Measurements from ENCODE around the gene LRP6.
"Not testable (repeated sequence)": the region's sequence is repeated elsewhere in the genome, so short reads cannot be mapped to it uniquely, and the experiment has no call there.

The LRP6 gene

DNA sequence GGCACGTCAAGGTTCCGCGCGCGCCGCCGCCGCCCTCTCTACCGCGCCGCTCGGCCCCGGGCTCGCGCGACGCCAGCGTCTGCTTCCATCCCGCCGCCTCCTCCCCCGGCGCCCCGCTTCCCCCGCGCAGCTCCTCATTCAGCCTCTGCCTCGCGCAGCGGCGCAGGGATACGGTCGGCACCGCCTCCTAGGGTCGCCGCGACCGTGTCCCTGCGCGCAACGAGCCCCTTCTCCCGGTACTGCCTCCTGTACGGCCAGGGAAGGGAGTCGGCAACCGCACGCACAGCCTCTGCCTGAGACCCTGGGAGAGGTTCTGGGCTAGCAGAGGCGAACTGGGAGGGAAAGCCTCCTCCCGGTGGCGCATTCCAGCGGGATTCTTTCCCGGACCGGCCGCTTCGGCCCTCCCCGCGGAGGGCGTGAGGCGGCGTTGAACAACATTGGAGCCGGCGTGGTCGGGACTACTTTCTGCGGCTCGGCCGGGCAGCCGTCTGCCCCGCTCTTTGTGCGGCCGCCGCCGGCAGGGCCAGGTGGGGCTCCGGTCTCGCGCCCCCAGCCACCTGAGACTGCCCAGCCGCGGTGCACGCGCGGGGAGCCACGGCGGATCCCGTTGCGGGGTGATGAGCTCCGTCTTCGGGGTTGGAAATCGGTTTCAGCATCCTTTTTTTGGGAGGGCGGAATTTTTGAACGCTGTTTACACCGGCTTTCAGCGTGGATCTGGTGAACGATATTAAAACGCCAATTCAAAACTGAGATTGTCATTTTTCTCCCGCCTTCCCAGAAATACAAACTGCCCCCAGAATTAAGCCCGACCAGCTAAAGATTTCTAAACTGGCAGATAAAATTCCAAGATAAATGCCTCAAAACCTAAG, at the start of gene LRP6:
Gene LRP6 (minus strand): TSS at position 172 of the 869 bp plus-strand sequence. CDS start 309 bp downstream, outside the sequence.
- DNase-seq, result no peak

DNA sequence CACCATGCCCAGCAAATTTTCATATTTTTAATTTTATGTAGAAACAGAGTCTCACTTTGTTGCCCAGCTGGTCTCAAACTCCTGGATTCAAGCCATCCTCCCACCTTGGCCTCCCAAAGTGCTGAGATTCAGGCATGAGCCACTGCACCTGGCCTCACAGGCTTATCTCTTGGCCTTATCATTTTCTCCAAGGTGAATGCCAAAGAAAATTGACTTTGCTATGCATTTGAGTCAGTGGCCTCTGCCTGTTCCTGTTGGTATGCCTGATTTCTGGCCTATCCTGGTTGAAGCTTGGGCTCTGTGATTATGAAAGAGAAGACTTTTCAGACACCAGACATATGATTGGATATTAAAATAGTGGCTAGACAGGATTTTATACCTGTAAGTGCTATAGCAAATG, 49.0 kb upstream of the LRP6 start:
- DNase-seq, result no peak

DNA sequence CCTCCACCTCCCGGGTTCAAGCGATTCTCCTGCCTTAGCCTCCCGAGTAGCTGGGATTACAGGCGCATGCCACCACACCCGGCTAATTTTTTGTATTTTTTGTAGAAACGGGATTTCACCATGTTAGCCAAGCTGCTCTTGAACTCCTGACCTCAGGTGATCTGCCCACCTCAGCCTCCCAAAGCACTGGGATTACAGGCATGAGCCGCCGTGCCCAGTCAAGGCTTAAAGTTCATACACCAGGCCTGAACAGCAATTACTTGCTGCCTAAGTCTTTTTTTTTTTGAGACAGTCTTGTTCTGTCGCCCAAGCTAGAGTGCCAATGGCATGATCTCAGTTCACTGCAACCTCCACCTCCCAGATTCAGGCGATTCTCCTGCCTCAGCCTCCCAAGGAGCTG, 43.9 kb upstream of the LRP6 start:
- not testable (repeated sequence) for DNase-seq

DNA sequence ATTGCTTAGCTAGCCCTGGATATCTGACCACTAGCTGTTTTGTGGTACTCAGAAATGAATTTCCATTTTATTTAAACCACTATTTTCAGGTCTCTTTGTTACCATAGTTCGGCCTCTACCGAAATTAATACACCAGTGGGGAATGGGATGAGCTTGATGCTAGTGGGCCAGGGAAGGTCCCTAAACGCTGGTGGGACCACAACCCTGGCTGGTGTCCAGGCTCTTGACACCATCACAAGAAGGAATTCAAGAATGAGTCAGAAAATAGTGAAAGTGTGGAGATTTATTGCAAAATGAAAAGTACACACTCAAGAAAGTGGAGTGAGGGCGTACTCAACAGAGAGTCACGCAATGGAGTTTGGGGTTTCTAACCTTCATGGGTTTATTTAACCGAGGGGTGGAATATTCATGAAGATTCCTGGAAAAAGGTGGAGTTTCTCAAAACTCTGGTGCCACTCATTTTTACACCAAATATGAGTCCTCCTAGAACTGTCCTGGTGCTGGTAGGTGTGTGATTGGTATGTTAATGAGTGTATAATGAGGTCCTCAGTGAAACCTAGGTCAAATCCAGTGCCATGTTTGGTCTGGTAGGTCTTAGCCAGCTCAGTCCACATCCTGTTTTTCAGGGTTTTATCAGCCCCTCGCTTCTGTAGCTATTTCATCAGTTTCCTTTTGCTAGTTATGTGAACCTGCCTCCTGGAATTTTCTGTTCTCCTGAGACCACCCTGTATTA, 38.9 kb upstream of the LRP6 start:
- no peak for DNase-seq

DNA sequence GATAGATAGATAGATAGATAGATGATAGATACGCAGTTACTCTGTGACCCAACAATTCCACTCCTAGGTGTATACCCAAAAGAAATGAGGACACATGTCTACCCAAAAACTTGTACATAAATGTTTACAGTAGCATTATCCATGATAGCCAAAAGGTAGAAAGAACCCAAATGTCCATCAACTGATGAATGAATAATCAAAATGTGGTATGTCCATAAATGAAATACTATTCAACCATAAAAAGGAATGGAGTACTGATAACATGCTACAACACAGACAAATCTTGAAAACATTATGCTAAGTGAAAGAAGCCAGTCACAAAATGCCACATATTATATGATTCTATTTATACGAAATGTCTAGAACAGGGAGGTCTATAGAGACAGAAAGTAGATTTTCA, 36.1 kb upstream of the LRP6 start:
- no peak for DNase-seq

DNA sequence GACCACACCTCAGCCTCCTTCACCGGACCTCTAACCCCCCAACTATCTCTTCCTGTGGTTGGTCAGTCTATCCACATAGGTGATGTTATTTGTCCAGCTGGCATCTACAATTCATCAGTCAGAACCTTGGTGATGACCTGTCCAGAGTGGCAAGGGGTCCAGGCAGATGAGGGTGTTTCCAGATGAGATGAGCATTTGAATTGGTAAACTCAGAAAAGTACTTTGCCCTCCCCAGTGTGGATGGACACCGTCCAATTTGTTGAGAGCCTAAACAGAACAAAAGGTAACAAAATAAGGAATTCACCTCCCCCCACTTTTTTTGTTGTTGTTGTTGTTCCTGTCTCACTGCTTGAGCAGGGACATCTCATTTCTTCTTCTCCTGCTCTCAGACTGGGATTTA, 34.3 kb upstream of the LRP6 start:
- DNase-seq, result no peak

DNA sequence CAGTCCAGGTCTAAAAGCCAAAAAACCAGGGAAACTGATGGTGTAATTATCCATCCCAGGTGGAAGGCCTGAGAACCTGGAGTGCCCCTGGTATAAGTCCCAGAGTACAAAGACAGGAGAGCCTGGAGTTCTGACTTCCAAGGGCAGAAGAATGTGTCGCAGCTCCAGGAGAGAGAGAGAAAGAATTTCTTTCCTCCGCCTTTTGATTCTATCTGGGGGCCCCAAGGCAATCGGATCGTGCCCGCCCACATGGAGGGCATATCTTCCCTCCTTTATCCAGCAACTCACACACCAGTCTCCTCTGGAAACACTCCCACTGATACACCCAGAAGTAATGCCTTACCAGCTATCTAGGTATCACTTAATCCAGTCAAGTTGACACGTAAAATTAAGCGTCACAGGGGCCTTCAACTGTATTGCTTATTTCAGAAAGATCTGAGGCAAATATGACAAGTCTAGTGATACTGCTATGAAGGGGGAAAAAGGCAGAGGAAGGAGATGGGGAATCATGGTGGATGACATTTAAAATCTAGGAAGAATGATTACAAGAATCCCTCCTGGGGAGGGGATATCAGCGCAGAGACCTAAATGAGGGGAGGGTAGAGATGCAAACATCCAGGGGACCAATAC, 30.5 kb upstream of the LRP6 start:
- no peak for DNase-seq

DNA sequence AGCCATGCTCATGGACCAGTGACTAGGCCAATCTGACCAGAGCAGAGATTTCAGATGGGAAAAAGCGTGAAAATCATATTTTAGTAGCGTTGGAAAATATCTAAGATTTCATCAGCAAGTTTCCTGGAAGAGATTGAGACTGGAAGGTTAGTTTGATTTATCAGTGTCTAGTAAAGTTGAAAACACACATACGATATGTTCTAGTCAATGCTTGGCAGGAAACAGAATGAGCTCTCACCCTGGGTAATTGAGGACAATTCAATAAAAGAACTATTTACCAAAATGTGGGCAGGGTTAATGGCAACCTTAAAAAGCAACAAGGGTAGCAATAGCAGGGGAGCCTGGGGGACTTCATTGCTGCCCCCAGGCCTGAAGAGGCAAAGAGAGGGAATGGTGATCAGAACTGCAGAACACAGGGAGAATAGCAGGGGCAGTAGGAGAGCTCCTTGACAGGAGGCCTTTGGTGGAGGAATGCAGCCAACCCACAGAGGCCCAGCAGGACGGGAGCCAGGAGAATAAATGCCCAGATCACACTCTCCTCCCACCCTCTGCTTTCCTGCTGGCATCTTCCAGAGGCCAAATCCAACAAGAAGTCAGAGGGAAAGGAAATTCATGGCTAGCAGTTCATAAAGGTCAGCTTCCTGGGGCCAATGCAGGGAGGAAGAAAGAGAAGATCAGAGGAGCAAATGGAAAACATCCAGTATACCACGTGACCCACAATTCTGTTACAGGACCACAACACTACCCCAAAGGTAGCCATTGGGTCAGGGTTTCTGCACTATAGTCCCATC, 27.6 kb upstream of the LRP6 start:
- DNase-seq, result no peak

DNA sequence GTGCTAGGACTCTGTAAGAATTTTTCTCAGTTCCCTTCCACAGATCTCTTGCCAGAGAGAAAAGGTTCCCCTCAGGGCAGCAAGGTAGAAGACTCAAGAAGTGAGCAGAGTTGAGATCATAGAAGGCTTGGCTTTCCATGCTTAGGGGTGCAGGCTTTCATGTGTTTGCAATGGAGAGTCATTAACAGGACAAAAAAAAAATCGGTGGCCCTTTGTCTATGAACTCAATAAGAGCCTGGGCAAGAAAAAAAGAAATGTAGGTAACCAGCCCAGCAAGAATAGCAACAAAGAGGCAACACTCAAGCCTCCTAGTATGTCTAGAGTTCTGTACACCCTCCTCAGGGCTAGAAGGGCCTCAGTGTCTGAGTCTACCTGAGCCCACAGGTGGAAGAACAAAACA, 23.4 kb upstream of the LRP6 start:
- no peak for DNase-seq

DNA sequence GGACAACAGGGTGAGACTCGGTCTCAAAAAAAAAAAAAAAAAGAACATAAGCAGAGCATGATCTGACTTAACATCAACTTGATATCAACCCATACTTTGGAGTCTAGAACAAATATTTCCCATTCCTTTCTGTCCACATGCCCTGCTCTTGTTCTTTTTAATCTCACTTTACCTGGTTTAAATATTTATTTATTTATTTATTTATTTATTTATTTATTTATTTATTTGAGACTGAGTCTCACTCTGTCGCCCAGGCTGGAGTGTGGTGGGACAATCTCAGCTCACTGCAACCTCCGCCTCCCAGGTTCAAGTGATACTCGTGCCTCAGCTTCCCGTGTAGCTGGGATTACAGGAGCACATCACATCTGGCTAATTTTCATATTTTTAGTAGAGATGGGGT, 19.6 kb upstream of the LRP6 start:
- DNase-seq, result no peak

DNA sequence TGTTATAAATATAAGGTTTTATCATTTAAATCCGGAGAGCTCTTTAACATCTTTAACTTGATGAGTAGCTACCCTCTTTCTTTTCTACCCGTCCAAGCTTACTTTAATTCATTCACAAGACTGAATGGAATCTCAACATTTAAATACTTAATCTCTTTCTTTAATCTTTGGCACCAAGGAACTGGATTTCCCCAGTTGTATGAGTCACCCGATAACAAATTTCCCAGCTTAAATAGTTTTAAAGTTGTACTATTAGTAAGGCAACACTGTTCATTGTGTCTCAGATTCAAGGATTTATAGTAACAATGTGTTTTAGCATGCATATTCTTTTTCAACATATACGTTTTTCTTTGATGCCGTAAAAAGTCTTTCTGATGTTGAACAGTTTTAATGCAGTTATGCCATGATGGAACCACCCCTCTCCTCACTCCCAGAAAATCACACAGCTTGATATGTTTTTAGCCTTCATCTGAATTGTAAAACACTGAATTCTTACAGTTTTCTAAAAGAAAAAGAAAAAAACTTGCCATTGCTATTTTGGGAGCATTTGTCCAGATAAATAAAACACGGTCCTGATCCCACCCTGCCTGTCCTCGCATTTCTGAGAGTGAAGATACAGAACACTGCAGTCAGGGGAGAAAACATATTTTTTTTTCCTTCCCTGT, 16.0 kb upstream of the LRP6 start:
- DNase-seq, result no peak

DNA sequence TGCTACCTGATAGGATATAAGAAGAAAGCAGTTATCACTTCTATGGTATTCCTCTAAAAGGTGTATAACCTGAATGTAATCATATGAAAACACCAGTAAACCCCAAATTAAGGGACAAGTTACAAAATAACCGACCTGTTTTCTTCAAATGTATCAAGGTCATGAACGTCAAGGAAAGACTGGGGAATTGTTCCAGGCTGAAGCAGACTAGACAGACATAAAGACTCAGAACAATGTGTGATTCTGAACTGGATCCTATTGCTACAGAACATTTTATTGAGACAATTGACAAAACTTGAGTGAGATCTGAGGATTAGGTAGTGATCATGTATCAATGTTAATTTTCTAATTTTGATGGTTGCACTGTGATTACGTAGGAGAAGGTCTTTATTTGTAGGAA, 15.4 kb upstream of the LRP6 start:
- DNase-seq, result no peak

DNA sequence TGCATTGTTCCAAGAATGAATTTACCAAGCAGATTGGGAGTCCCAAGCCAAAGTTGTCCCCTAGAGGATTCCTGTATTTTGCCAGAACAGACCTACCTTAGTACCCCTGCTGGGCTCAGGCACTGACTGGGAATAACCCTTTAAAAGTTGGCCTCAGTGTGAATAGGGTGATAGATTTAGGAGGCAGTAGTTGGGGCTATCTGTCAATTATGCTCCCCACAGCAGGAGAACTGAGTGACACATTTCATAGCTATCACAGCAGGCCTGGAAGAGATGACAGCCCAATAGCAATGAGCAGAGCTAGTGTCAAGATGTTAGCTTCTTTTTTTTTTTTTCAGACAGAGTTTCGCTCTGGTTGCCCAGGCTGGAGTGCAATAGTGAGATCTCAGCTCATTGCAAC, 14.3 kb upstream of the LRP6 start:
- no peak for DNase-seq

DNA sequence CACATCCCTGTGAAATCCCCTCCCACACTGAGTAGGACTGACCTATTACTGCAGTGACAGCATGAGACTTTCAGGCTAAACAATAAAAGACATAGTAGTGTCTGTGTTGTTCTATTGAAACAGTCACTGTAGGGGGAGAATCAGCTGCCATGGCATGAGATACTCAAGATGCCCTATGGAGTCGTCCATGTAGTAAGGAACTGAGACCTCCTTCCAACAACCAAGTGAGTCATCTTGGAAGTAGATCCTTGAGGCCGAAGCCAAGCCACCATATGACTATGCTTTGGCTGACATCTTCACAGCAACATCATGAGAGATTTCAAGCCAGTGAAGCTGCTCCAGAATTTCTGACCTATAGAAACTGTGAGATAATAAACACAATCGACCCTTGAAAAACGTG, 12.1 kb upstream of the LRP6 start:
- DNase-seq, result no peak

DNA sequence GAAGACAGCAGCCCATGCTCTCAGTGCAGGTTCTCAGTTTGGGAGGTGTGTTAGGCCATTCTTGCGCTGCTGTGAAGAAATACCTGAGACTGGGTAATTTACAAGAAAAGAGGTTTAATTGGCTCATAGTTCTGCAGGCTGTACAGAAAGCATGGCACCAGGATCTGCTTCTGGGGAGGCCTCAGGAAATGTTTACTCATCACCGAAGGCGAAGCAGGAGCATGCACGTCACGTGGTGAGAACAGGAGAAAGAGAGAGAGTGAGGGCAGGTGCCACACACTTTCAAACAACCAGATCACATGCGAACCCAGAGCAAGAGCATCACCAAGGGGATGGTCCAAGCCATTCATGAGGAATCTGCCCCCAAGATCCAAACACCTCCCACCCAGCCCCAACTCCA, 9.0 kb upstream of the LRP6 start:
- no peak for DNase-seq

DNA sequence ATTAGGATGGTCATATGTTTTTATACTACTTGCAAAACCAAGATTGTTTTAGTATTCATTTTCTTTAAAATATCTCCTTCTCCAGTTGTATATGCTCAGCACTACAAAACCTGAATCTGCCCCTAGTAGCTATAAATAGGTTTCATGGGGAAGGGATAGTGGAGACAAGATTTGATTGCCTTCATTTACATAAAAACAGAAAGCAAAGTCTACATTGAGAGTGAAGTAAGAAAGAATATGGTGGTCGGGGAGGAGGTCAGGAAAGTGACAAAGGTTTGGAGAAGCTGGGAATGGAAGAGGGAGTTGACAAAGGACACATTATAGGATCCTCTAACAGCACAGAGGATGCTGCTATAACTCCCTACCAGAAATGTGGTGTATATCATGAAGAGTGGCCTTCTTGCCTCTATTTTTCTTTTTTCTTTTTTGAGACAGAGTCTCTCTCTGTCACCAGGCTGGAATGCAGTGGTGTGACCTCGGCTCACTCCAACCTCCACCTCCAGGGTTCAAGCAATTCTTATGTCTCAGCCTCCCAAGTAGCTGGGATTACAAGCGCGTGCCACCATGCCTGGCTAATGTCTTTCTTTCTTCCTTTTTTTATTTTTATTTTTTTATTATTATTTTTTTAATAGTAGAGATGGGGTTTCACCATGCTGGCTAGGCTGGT, 6.6 kb upstream of the LRP6 start:
- no peak for DNase-seq

DNA sequence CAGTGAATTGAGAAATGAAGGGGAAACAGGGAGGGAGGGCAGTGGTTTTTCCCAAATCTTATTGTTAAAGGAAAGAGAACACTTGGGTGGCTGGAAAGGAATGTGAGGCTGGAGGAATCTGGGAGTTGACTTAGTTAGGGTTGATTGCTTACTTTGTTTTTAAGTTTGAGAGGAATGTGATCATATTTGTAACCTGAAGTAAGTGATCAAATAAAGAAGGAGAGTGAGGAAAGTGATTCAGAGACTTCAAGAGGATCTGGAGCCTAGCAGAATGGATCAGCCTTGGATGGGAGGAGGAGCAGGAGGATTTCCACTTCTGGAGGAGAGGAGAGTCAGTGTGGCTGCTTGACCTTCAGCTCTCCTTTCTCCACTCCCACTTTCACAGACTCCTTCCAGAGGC, 6.0 kb upstream of the LRP6 start:
- no peak for DNase-seq

DNA sequence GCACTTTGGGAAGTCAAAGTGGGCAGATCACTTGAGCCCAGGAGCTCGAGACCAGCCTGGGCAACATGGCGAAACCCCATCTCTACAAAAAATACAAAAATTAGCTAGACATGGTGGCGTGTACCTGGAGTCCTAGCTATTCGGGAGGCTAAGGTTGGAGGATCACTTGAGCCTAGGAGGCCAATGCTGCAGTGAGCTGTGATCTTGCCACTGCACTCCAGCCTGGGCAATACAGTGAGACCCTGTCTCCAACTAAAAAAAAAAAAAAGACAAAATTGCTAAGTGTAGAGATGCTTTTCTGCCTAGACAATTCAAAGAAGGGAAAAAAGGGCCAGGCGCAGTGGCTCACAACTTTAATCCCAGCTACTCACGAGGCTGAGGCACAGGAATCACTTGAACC, 3.4 kb upstream of the LRP6 start:
- no peak for DNase-seq

DNA sequence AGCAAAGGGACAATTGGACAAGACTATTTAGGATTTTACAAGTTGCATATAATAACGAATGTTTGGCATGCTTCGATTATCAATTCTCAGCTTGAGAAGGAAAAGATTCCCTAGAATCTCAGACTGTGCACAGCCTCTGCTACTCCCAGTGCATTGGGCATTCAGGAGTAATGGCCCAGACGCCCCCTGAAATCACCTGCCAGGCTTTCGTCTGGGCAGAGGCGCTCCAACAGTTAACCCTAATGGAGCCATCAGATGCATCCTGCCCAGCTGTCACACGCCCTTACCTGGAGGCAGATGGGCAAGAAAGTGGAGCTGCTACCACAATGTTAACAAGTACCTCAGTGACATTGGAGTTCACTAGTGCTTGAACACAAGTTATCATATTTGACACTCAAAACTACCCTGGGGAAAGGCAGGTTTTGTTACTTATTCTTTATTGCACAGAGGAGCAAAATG, 927 bp upstream of the LRP6 start:
- no peak for DNase-seq

DNA sequence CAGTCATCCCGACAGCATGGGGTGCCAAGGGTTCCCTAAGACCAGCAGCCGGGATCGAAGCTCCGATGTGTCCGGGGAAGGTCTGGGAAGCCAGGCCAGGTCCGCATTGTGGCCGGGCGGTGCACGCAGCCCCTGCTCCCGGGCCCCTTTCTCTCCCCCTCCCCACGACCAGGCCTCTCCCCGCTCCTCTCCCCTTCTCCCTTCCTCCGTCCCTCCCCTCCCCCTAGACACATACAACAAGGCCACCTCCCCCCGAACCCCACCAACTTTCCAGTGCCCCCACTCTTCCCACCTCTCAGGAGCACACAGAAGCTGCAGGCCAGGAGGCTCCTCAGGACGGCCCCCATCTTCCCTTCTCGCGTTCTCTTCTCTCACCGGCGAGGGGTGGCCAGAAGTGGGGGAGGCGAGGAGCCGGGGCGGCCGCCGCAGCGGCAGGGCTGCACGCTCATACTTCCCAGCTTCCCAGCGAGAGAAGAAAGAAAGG, 413 bp downstream of the LRP6 start:
- DNase-seq, result no peak

DNA sequence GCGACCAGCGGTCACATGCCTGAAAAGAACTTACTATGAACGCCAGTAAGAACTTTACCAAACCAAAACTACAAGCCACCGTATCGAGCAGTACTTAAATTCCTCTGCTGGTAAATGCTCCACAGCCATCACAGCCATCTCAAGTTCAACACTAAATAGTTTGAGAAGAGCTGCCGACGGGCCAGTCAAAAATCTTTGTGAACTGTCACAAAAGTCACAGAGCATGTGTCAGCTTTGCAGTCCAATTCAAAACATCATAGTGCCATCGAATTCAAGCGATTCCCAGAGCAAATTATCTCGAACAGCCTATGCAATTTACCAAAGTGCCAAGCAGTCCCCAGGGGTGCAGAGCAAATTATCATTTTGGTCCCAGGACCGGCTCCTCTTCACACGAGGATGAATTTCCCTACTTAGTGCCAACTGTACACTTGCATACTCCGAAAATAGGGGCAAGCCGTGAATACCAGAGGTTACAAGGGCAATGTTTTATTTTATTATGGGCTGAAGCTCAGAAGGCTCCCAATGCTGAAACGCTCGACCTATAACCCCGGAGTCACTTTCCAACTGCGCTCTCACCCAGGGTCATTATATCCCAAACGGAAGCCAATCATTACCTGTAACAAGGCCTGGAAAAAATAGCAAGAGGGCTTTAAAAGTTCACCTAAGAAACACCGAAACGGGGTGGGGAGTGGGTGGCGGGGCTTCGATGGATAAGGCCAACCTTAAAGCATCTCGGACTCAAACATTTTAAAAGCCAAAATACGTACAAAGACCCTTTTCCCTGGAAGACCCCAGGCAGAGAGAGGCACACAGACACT, 1.1 kb downstream of the LRP6 start:
- no peak for DNase-seq

Measured in cortex of kidney (tissue), 1 donor.